WI38 (cell line): ENCODE results near the gene DNAH10.

Experiments
- H3K4me3 ChIP-seq: 2 replicates; pipeline ENCODE4 v1.5.1; 2011; ENCODE audit warnings: low read depth, mild to moderate bottlenecking, control low read depth, low read length
- CTCF ChIP-seq: IDR thresholded peaks from 2 replicates; pipeline ENCODE4 v1.5.1; 2012; ENCODE audit warnings: low read depth, mild to moderate bottlenecking, control low read depth, low read length

Gene DNAH10

GRCh38 chr12:123933214-123933613, 171.1 kb downstream of the DNAH10 start:
- H3K4me3 ChIP-seq, result no peak overlapping the region
- TF ChIP-seq CTCF, result no peak

- no peak for TF ChIP-seq CTCF
- H3K4me3 ChIP-seq, result no peak overlapping the region
These were observed 172.0 kb downstream of the DNAH10 start for GRCh38 chr12:123934016-123934620.

GRCh38 chr12:123934829-123935228, 172.7 kb downstream of the DNAH10 start:
- H3K4me3 ChIP-seq, result no peak overlapping the region
- no peak for TF ChIP-seq CTCF

- H3K4me3 ChIP-seq, result no peak overlapping the region
- TF ChIP-seq CTCF, result no peak
These were observed 173.9 kb downstream of the DNAH10 start for GRCh38 chr12:123935956-123936355.

GRCh38 chr12:123936471-123936870, 174.4 kb downstream of the DNAH10 start:
- no peak overlapping the region for H3K4me3 ChIP-seq
- no peak for TF ChIP-seq CTCF

- no peak for TF ChIP-seq CTCF
- no peak overlapping the region for H3K4me3 ChIP-seq
These were observed 175.0 kb downstream of the DNAH10 start for GRCh38 chr12:123936956-123937706.

- no peak for TF ChIP-seq CTCF
- no peak overlapping the region for H3K4me3 ChIP-seq
These were observed 175.8 kb downstream of the DNAH10 start for GRCh38 chr12:123937707-123938591.
